Peyer's patch (tissue), 4 donors: ENCODE measurements around the gene PRSS33.

ENCODE experiments used
- POLR2A ChIP-seq, 2 donors: fragments of 450-650 bp; IDR thresholded peaks; one replicate each; pipeline ENCODE4 v1.5.1; 2017; ENCODE audit warnings: antibody characterized with exemption in 2 of 2, mild to moderate bottlenecking in 2 of 2, moderate library complexity in 2 of 2
- TF ChIP-seq, protein P1 (sequence below), 6 experiments: fragments of 450-650 bp in 4 of 6; fragments of 200-600 bp in 2 of 6; sonication (generic) in 1 of 6; IDR thresholded peaks; one replicate each; pipeline ENCODE4 v1.5.1; 2017 to 2019; ENCODE audit warnings: antibody characterized with exemption in 6 of 6, mild to moderate bottlenecking in 3 of 6, moderate library complexity in 1 of 6

DNA sequence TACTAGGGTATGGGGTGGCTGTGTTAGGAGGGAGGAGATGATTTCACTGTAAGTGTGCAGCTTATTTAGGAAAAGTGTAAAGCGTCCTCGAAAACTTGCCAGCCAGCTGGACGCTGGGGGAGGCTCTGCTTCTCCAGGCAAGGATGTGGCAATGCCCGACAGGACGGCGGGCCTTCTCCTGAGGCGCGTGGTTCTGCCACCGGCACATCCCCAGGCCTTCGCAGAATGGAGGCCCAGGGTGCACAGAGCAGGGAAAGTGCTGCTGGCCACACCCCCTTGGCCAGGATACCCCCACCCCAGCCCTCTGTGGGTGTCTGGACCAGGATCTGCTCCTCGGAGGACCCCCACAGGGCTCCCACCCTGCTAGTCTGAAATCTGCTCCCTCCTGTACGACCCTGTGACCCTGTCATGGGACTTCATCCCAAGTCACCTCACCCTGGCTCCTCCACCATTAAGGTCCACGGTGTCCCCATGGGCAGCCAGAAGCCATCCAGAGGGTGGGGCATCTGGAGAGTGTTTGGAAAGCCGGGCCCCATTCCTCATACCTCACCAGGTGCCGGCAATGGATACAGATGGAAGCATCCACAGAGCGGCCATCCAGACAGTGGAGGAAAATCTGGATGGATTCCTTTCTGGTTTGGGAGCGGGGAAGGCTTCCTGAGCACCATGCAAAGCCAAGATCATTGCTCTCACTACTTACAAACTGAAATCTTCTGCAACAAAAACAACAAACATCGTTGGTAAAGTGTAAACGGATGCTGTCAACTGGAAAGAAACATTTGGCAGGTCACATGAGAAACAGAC lies 44.2 kb downstream of the PRSS33 start:
- no peak for TF ChIP-seq POLR2A (IDR thresholded peaks at IDR 0.05)
- TF ChIP-seq, protein P1, sequence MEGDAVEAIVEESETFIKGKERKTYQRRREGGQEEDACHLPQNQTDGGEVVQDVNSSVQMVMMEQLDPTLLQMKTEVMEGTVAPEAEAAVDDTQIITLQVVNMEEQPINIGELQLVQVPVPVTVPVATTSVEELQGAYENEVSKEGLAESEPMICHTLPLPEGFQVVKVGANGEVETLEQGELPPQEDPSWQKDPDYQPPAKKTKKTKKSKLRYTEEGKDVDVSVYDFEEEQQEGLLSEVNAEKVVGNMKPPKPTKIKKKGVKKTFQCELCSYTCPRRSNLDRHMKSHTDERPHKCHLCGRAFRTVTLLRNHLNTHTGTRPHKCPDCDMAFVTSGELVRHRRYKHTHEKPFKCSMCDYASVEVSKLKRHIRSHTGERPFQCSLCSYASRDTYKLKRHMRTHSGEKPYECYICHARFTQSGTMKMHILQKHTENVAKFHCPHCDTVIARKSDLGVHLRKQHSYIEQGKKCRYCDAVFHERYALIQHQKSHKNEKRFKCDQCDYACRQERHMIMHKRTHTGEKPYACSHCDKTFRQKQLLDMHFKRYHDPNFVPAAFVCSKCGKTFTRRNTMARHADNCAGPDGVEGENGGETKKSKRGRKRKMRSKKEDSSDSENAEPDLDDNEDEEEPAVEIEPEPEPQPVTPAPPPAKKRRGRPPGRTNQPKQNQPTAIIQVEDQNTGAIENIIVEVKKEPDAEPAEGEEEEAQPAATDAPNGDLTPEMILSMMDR (IDR thresholded peaks at IDR 0.05), result no peak
